Measurements from ENCODE around the gene MTCL1.

The MTCL1 gene

GRCh38 chr18:8713691-8714090 lies 8.3 kb downstream of the MTCL1 start:
- DNase-seq (ENCODE audit: low spot score), result no peak

- no peak for DNase-seq (ENCODE audit: low spot score)
These were observed 10.2 kb downstream of the MTCL1 start for GRCh38 chr18:8715599-8715998.

- DNase-seq (ENCODE audit: low spot score), result no peak
These were observed 11.8 kb downstream of the MTCL1 start for GRCh38 chr18:8717011-8717770.

GRCh38 chr18:8718401-8718913 lies 13.1 kb downstream of the MTCL1 start:
- no peak for DNase-seq (ENCODE audit: low spot score)

- DNase-seq (ENCODE audit: low spot score), result no peak
These were observed 13.8 kb downstream of the MTCL1 start for GRCh38 chr18:8719192-8719591.

GRCh38 chr18:8720141-8720540 lies 14.8 kb downstream of the MTCL1 start:
- no peak for DNase-seq (ENCODE audit: low spot score)

- no peak for DNase-seq (ENCODE audit: low spot score)
These were observed 15.8 kb downstream of the MTCL1 start for GRCh38 chr18:8721094-8721669.

- DNase-seq (ENCODE audit: low spot score), result no peak
These were observed 16.4 kb downstream of the MTCL1 start for GRCh38 chr18:8721716-8722115.

- DNase-seq (ENCODE audit: low spot score), result no peak
These were observed 17.8 kb downstream of the MTCL1 start for GRCh38 chr18:8722946-8723820.

GRCh38 chr18:8724452-8724851 lies 19.1 kb downstream of the MTCL1 start:
- no peak for DNase-seq (ENCODE audit: low spot score)

- no peak for DNase-seq (ENCODE audit: low spot score)
These were observed 20.9 kb downstream of the MTCL1 start for GRCh38 chr18:8726281-8726680.

- DNase-seq (ENCODE audit: low spot score), result no peak
These were observed 21.8 kb downstream of the MTCL1 start for GRCh38 chr18:8726963-8727705.

- peak; percentile 77 for DNase-seq (ENCODE audit: low spot score)
These were observed 24.9 kb downstream of the MTCL1 start for GRCh38 chr18:8730080-8730827.

GRCh38 chr18:8732442-8733360 lies 27.3 kb downstream of the MTCL1 start:
- no peak for DNase-seq (ENCODE audit: low spot score)

GRCh38 chr18:8734496-8734895 lies 29.1 kb downstream of the MTCL1 start:
- DNase-seq (ENCODE audit: low spot score), result no peak

GRCh38 chr18:8735274-8735673 lies 29.9 kb downstream of the MTCL1 start:
- DNase-seq (ENCODE audit: low spot score), result no peak

- DNase-seq (ENCODE audit: low spot score), result no peak
These were observed 35.8 kb downstream of the MTCL1 start for GRCh38 chr18:8741117-8741516.

- DNase-seq (ENCODE audit: low spot score), result no peak
These were observed 36.2 kb downstream of the MTCL1 start for GRCh38 chr18:8741532-8741931.

GRCh38 chr18:8742387-8743361 lies 37.3 kb downstream of the MTCL1 start:
- no peak for DNase-seq (ENCODE audit: low spot score)
